GM12873 (cell line): ENCODE results near the gene MGAT4B.
A peak's percentile ranks its signal among the peaks of the same experiment; 100 is the strongest.

ENCODE experiments used
- TF ChIP-seq, protein P1 (sequence below): IDR thresholded peaks from 2 replicates; pipeline ENCODE4 v1.5.1; 2012; ENCODE audit warnings: low read depth, mild to moderate bottlenecking, moderate library complexity, low read length, control low read depth; ENCODE audit not compliant: insufficient read depth; ENCODE audit errors: missing control alignments

The MGAT4B gene

DNA sequence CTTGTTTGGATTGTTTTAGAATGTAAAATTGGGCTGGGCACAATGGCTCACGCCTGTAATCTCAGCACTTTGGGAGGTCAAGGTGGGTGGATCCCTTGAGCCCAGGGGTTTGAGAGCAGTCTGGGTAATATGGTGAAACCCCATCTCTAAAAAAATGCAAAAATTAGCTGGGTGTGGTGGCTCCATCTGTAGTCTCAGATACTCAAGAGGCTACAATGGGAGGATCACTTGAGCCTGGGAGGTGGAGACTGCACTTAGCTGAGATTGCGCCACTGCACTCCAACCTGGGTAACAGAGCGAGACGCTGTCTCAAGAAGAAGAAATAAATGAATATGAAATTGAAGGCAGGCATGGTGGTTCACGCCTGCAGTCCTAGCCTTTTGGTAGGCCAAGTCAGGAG is 52.7 kb downstream of the MGAT4B start:
- TF ChIP-seq, protein P1, sequence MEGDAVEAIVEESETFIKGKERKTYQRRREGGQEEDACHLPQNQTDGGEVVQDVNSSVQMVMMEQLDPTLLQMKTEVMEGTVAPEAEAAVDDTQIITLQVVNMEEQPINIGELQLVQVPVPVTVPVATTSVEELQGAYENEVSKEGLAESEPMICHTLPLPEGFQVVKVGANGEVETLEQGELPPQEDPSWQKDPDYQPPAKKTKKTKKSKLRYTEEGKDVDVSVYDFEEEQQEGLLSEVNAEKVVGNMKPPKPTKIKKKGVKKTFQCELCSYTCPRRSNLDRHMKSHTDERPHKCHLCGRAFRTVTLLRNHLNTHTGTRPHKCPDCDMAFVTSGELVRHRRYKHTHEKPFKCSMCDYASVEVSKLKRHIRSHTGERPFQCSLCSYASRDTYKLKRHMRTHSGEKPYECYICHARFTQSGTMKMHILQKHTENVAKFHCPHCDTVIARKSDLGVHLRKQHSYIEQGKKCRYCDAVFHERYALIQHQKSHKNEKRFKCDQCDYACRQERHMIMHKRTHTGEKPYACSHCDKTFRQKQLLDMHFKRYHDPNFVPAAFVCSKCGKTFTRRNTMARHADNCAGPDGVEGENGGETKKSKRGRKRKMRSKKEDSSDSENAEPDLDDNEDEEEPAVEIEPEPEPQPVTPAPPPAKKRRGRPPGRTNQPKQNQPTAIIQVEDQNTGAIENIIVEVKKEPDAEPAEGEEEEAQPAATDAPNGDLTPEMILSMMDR = no peak

DNA sequence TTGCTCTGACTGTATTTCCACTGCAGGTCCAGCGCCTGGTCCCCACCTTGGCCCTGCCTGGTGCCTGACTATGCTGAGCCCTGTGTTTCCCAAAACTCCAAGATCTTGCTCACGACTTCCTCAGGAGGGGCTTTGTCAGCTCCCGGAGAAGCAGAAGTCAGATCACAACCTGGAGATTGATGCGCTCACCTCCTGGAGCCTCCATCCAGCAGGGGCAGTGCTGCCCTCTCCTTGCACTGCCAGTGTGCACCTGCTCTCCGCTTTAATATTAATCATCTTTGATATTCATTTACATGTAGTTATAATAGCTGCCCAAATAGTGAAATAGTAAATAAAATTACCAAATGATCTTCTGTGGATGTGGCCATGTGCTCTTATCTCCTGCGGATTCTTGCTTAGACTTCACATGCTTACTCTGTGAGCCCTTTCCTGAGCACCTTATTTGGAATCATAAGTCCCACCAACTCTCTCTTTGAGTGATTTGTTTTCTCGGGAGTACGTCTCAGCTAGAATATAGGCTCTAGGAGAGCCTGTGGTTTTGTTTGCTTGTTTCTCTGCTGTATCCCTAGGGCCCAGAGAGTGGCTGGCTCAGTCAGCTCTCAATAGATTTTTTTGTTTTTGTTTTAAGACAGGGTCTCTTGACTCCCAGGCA is 56.7 kb downstream of the MGAT4B start:
- TF ChIP-seq, protein P1 = peak; percentile 4

DNA sequence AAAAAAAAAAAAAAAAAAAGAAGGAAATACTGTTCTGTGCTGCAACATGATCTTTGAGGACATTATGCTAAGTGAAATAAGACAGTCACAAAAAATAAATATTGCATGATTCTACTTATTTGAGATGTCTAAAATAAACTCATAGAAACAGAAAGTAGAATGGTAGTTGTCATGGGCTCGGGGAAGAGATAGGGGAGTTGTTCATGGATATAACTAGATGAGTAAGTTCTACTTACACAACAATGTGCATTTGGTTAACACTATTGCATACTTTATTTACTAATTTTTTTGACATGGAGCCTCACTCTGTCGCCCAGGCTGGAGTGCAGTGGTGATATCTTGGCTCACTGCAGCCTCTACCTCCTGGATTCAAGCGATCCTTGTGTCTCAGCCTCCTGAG is 58.9 kb downstream of the MGAT4B start:
- TF ChIP-seq, protein P1 = no peak
